ENCODE measurements around the gene KIF12.
"Not testable (repeated sequence)": the region's sequence is repeated elsewhere in the genome, so short reads cannot be mapped to it uniquely, and the experiment has no call there.

Gene KIF12

DNA sequence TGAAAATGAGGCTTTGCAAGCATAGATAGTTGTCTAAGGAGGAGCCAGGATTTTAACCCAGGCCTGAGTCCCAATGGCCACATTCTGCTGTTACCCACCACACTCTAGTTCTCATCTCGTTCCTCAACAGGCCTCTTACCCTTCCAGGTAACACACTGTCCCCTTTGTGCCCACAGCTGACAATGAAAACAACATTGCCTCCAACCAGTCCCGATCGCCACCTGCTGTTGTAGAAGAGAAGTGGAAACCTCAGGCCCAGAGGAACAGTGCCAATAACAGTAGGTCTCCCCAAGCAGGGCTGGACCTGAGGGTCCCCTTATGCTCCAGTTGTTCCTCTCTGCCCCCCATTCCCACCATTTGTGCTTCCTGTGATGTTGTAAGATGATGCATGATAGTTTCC is 51.4 kb downstream of the KIF12 start:
- Mint-ChIP-seq H3K27me3 (peaks cover 32% of the 10 kb centered on the region), H3K9me3 (no peaks in the 10 kb centered on the region), H3K4me3 (no peak overlapping the region), H3K27ac (ENCODE audit: low read depth) (no peak overlapping the region), H3K4me1 (no peaks in the 10 kb centered on the region), H3K36me3 (ENCODE audit: insufficient read depth) (peaks cover 2% of the 10 kb centered on the region)
- no peak for ATAC-seq (replicated peaks; ENCODE audit: extremely low read depth, poor library complexity, severe bottlenecking)
- peak in 1 of 2 donors; percentile 7 for DNase-seq (ENCODE audit: low spot score in 2 of 2)

DNA sequence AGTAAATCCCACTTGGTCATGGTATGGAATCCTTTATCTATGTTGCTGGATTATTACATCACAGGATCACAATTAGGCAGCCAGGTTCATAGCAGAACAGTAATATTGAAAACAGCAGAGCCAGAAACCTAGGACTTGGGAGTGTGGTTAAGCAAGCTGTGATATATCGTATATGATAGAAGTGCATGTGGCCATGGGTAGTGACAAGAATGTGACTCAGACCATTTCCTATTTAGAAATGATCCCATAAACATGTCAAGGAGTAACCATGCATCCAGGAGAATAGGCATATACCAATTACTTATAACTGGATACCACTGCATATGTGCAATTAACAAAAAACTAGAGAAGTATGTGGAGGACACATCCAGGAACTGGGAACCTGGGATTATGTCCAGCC is 52.2 kb downstream of the KIF12 start:
- ATAC-seq (replicated peaks; ENCODE audit: extremely low read depth, poor library complexity, severe bottlenecking) (no peak), DNase-seq (ENCODE audit: low spot score in 2 of 2) (no peak)
- Mint-ChIP-seq H3K27ac (ENCODE audit: low read depth) (no peak overlapping the region), H3K4me1 (no peaks in the 10 kb centered on the region), H3K9me3 (no peaks in the 10 kb centered on the region), H3K4me3 (no peak overlapping the region), H3K27me3 (peaks cover 32% of the 10 kb centered on the region), H3K36me3 (ENCODE audit: insufficient read depth) (peaks cover 4% of the 10 kb centered on the region)

DNA sequence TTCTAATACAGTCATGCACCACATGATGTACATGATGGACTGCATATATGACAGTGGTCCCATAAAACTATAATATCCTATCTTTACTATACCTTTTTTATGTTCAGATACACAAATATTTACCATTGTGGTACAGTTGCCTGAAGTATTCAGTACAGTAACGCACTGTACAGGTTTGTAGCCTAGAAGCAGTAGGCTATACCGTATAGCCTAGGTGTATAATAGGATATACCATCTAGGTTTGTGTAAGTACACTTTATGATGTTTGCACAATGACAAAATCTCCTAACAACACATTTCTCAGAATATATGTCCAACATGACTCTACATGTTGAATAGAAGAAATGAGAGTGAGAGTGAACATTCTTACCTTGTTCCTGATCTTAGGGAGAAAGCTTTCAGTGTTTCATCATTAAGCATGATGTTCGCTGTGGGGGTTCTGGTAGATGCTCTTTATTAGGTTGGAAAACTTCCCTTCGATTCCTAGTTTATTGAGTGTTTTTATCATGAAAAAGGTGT is 52.8 kb downstream of the KIF12 start:
- peaks cover 32% of the 10 kb centered on the region for H3K27me3 Mint-ChIP-seq
- DNase-seq (ENCODE audit: low spot score in 2 of 2) (no peak), ATAC-seq (replicated peaks; ENCODE audit: extremely low read depth, poor library complexity, severe bottlenecking) (no peak)
- H3K36me3 Mint-ChIP-seq (ENCODE audit: insufficient read depth) = peaks cover 4% of the 10 kb centered on the region
- no peaks in the 10 kb centered on the region for H3K4me1 Mint-ChIP-seq
- H3K4me3 Mint-ChIP-seq = no peak overlapping the region
- no peaks in the 10 kb centered on the region for H3K9me3 Mint-ChIP-seq
- H3K27ac Mint-ChIP-seq (ENCODE audit: low read depth) = no peak overlapping the region

DNA sequence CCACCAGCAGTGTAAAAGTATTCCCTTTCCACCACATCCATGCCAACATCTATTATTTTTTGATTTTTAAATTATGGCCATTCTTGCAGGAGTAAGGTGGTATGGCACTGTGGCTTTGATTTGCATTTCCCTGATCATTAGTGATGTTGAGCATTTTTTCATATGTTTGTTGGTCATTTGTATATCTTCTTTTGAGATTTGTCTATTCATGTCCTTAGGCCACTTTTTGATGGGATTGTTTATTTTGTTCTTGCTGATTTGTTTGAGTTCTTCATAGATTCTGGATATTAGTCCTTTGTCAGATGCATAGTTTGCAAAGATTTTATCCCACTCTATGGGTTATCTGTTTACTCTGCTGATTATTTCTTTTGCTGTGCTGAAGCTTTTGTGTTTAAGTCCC is 55.4 kb downstream of the KIF12 start:
- H3K4me3 Mint-ChIP-seq; DNase-seq (ENCODE audit: low spot score in 2 of 2); H3K4me1 Mint-ChIP-seq: not testable (repeated sequence)

More for the DNA sequence above, 55.4 kb downstream of the KIF12 start:
- not testable (repeated sequence) for ATAC-seq (replicated peaks; ENCODE audit: extremely low read depth, poor library complexity, severe bottlenecking); H3K9me3 Mint-ChIP-seq; H3K36me3 Mint-ChIP-seq (ENCODE audit: insufficient read depth); H3K27ac Mint-ChIP-seq (ENCODE audit: low read depth)
- peaks cover 32% of the 10 kb centered on the region for H3K27me3 Mint-ChIP-seq

Measured in central memory CD8-positive, alpha-beta T cell (primary cell).